ENCODE results near the gene ZNF441.
"Not testable (repeated sequence)": the region's sequence is repeated elsewhere in the genome, so short reads cannot be mapped to it uniquely, and the experiment has no call there.

ZNF441 gene

DNA sequence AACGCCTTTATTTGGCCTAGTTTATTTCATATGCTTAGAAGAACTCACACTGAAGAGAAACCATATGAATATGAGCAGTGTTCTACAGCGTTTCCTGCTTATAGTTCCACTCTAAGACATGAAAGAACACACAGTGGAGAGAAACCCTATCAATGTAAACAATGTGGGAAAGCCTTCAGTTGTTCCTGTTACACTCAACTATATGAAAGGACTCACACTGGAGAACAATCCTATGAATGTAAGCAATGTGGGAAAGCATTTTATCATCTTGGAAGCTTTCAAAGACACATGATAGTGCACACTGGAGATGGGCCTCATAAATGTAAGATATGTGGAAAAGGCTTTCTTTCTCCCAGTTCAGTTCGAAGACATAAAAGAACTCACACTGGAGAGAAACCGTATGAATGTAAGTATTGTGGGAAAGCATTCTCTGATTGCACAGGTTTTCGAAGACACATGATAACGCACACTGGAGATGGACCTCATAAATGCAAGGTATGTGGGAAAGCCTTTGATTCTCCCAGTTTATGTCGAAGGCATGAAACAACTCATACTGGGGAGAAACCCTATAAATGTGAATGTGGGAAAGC is 13.7 kb downstream of the ZNF441 start:
- DNase-seq (ENCODE audit: low spot score), result no peak

DNA sequence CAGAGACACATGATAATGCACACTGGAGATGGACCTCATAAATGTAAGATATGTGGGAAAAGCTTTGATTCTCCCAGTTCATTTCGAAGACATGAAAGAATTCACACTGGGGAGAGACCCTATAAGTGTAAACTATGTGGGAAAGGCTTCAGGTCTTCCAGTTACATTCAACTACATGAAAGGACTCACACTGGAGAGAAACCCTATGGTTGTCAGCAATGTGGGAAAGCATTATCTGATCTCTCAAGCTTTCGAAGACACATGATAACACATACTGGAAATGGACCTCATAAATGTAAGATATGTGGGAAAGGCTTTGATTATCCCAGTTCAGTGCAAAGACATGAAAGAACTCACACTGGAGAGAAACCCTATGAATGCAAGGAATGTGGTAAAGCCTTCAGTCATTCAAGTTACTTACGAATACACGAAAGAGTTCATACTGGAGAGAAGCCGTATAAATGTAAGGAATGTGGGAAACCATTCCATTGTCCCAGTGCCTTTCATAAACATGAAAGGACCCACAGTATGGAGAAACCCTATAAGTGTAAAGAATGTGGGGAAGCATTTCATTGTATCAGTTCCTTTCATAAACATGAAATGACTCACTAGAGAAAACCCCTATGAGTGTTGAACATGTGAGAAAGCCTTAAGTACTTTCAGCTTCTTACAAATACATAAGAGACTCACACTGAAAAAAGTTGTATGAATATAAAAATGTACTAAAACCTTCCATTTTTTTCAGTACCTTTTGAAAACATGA is 14.7 kb downstream of the ZNF441 start:
- no peak for DNase-seq (ENCODE audit: low spot score)

DNA sequence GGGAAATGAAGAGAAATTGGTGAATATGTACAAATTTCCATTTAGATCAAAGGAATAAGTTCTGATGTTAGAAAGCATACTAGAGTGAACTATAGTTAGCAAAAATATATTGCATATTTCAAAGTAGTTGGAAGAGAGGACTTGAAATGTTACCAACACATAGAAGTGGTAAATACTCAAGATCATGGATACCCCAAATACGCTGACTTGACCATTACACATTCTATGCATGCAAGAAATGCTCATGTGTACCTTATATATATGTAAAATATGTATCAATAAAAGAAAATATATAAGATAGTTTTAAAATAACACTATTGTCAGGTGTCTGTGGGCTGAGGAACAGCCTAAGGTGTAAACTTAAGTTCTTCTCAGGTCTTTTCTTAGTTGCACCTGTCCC is 17.0 kb downstream of the ZNF441 start:
- DNase-seq (ENCODE audit: low spot score), result no peak

DNA sequence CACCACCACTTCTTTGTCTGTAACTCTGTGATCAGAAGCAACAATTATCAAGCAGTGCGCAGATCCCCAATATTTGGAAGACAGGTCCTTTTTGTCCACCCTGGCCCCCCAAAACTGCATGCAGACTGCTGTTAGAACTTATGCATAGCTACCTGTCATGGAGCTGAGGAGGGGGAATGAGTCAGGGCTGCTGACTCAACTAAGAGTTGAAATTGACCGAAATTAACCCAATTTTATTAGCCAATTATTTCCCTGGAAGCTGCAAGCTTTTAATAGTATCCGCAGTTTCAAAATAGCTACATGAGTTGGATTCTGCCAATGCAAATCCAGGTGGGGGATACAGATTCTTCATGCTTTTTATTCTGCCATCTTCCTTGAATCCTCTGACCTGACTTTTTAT is 17.6 kb downstream of the ZNF441 start:
- DNase-seq (ENCODE audit: low spot score), result no peak

DNA sequence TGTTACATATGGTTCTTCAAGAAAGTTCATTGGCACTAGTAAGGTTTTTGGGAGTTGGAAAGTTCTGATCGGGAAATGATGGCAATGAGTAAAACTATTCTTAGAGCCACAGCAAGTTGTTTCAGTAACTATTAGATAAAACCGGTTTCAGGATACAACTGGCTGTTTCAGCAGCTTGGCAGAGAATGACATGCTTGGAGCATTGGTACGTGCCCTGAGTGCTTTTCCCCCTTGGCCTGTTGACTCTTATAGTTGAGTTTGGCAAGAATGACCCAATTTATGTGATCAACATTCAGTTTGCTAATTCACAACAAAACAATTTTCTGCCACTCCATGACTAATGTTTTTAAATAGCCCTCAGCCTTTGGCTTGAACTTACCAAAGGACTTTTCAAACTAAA is 20.7 kb downstream of the ZNF441 start:
- DNase-seq (ENCODE audit: low spot score), result no peak

DNA sequence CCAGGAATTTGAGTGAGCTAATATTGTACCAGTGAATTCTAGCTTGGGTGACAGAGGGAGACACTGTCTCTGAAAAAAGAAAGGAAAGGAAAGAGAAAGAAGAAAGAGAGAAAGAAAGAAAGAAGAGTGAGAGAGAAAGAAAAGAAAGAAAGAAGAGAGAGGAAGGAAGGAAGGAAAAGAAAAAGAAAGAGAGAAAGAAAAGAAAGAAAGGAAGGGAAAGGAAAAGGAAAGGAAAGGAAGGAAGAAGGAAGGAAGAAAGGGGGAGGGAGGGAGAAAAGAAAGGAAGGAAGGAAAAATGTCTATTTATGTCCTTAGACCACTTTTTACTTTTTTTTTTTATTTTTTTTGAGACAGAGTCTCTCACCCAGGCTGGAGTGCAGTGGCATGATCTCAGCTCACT is 26.1 kb downstream of the ZNF441 start:
- DNase-seq (ENCODE audit: low spot score), result no peak

DNA sequence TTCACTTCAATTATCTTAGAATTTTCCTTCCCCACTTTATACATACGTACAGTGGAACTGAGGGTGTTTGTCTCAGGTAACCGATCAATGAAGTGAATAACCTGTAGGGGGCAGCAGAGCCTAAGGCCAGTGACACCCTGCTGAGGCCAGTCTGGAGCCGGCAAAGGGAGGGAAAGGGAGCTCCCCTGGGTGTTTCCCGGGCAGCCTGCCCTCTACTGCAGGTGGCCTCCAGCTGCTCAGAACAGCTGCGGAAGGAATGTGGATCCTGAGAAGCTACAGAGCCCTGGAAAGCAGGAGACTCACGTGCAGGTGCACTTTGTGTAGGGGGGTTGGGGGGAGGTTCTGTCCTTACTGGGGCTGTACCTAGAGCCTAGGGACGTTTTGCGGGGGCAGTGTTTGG is 30.7 kb downstream of the ZNF441 start:
- DNase-seq (ENCODE audit: low spot score), result peak; percentile 82

DNA sequence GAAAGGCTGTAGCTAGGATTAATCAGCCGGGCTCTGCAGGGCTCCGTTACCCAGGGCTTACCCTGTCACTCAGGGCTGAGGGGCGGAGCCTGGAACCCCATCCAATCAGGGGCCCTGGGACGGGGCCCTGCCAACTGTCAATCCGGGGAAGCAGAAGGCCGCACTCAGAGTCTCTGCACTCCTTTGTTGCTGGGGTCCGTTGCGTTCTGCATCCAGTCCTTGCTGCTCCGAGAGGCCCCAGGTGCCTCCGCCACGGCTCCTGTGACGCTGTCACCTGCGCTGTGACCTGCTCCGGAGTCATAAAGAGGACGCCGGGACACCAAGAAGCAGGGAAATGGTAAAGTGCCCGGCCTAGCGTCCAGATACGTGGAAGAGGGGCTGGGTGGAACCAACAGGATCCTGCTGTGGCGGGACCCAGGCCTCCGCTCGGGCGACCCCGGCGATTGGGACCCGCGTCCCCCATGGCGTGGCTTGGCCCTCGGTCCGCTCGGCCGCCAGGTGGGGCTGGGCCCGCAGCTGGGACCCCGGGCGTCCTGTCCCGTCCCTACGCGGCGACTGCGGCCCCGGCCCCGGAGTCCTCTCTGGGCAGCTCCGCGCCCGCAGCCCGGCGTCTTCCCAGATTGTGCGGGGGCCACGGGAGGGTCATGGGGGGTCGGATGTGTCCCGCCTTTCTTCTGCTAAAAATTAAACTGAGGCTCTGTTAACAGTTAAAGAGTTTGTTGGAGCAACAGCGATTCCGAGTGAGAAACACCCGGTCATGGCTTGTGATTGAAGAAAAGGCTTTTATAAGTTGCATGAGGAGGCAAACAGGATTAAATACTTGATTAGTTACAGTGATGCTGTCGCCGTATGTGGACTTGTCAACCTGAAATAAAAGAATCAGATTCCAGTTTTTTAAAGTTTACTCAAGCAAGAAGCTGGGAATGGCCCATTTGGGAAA is 31.9 kb downstream of the ZNF441 start, which contains the start of gene ZNF491:
TSS of gene ZNF491 (plus strand) at position 133 of the 940 bp plus-strand sequence. CDS start 7,431 bp downstream, outside the sequence.
- DNase-seq (ENCODE audit: low spot score), result peak; percentile 80

DNA sequence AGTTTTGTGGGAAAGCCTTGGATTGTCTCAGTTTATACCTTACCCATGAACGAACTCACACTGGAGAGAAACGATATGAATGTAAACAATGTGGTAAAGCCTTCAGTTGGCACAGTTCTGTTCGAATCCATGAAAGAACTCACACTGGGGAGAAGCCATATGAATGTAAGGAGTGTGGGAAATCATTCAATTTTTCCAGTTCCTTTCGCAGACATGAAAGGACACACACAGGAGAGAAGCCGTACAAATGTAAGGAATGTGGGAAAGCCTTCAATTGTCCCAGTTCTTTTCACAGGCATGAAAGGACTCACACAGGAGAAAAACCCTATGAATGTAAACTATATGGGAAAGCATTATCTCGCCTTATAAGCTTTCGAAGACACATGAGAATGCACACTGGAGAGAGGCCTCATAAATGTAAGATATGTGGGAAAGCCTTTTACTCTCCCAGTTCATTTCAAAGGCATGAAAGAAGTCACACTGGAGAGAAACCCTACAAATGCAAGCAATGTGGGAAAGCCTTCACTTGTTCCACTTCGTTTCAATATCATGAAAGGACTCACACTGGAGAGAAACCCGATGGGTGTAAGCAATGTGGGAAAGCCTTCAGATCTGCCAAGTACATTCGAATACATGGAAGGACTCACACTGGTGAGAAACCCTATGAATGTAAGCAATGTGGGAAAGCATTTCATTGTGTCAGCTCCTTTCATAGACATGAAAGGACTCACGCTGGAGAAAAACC is 39.7 kb downstream of the ZNF441 start:
- no peak for DNase-seq (ENCODE audit: low spot score)

DNA sequence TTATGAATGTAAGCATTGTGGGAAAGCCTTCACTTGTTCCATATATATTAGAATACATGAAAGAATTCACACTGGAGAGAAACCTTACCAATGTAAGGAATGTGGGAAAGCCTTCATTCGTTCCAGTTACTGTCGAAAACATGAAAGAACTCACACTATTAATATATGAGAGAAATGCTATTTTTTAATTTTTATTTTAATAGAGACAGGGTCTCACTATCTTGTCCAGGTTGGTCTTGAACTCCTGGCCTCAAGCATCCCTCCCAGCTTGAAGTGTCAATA is 40.2 kb downstream of the ZNF441 start:
- DNase-seq (ENCODE audit: low spot score), result no peak

DNA sequence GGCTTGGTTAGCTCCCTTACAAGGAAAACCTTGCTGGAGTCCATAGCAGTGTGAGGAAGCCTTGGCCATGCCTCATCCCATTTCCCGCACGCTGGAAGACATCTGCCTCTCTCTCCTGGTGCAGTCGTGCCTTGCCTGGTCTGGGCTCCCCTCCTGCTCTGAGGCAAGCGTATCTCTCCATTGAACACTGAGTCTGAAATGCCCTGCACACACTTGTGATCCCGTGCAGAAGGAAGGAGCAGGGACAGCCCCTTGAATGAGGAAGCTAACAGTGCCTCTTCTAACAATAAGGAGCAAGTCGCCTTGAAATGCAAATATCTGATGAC is 46.9 kb downstream of the ZNF441 start:
- no peak for DNase-seq (ENCODE audit: low spot score)

DNA sequence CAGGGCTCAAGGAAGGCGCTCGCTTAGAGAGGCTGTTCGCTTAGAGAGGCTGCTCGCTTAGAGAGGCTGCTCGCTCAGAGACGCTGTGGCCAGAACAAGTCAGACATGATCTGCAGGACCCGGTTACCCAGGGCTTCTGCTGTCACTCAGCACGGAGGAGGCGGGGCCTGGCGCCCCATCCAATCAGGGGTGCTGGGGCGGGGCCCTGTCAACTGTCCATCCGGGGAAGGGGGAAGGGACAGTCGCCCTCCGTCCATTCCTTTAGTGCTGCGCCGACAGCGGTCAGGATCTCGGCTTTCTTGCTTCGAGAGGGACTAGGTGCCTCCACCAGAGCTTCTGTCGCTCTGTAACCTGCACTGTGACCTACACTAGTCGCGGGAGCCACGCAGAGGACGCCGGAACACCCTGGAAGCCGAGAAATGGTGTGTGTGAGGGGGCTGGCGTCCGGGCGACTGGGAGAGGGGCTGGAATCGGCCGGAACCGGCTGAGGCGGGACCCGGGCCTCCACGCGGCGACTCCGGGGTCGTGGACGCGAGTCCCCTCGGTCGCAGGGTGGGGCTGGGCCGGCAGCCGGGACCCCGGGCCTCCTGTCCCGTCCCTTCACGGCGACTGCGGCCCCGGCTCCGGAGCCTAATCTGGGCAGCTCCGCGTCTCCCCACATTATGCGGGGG is 47.4 kb downstream of the ZNF441 start, which contains the start of gene ZNF440:
TSS of gene ZNF440 (plus strand) at position 245 of the 671 bp plus-strand sequence. CDS start at position 420, 175 bp downstream.
- DNase-seq (ENCODE audit: low spot score), result peak; percentile 79

DNA sequence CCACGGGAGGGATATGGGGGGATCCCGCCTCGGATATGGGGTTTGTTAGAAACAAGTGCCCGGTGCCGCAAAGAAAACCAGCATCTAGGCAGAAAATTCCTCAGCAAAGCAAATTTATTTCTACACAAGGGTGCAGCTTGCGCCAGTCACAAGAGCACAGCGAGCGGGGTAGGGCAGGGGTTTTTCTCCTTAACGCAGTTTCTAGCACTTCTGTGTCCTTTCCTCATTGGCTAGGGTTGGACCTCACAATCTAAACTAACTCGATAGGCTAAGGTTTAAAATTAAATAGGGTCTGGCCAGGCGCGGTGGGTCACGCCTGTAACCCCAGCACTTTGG is 47.9 kb downstream of the ZNF441 start:
- no peak for DNase-seq (ENCODE audit: low spot score)

DNA sequence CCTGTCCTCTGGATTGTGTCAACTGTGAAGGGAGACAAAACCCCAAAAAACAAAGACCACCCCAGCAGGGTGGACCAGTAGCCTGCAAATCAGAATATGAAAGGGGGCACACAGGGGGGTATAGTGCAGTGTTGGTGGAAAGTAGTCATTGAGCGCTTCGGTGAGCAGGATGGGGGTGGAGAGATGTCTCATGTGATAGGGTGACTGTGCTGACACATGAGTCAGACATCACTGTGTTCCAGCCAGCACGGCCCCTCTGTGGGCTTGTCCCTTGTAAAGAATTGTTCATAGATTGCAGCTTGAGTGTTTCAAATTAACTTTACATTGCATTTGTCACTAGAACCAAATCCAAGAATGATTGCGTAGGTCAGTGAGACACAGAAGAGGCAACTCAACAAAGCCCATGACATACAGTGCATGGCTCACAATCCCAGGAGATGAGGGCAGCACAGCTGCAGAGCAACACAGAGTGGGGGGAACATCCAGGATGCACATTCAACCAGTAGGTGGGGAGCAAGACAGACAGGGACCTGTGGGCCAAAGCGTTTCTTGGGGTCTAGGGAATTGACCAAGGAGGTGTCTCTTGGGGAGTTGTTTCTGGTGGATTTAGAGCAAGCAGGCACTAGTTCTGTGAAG is 54.8 kb downstream of the ZNF441 start:
- no peak for DNase-seq (ENCODE audit: low spot score)

DNA sequence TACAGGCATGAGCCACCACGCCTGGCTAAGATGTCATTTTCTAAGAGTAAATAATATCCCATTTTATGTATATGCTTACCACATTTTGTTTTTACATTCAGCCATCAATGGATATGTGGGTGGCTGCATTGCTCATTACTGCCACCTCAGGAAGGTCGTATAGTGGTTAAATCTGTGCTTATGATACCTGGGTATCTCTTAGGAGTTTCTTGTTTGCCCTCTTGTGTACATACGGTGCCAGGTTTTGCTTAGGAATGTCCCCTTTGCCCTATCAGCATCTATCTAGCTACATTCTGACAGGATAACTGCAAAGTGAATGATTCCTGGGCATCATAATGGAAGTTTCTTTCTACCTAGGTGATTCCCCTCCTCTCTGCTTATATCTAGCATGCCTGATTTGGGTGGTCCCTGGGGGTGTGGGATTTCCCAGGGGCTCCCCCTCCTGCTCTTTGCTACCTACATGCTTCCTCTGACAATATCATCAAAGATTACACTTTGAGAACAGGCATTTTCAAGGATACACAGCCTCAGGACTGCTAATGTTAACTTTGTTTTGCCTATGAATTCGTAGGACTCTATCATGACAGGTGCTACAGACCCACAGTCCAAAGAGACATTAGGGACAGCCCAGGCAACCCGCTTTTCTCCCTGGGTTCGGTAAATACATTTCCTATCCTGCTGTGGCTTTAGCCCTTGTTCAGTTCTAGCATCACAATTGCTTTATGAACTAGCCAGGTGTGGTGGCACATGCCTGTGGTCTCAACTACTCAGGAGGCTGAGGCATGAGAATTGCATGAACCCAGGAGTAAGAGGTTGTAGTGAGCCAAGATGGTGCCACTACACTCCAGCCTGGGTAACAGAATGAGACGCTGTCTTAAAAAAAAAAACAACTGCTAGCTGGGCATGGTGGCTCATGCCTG is 62.4 kb downstream of the ZNF441 start:
- not testable (repeated sequence) for DNase-seq (ENCODE audit: low spot score)

DNA sequence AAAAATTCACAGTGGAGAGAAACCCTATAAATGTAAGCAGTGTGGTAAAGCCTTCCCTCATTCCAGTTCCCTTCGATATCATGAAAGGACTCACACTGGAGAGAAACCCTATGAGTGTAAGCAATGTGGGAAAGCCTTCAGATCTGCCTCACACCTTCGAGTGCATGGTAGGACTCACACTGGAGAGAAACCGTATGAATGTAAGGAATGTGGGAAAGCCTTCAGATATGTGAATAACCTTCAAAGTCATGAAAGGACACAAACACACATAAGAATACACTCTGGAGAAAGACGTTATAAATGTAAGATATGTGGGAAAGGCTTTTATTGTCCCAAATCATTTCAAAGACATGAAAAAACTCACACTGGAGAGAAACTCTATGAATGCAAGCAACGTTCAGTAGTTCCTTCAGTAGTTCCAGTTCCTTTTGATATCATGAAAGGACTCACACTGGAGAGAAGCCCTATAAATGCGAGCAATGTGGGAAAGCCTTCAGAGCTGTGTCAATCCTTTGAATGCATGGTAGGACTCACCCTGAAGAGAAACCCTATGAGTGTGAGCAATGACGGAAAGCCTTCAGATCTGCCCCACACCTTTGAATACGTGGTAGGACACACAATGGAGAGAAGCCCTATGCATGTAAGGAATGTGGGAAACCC is 65.6 kb downstream of the ZNF441 start:
- DNase-seq (ENCODE audit: low spot score), result no peak

DNA sequence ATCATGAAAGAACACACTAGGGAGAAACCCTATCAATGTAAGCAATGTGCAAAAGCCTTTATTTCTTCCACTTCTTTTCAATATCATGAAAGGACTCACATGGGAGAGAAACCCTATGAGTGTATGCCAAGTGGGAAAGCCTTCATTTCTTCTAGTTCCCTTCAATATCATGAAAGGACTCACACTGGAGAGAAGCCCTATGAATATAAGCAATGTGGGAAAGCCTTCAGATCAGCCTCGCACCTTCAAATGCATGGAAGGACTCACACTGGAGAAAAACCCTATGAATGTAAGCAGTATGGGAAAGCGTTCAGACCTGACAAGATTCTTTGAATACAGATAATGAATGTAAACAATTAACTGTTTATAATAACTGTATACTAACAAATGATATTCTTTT is 66.7 kb downstream of the ZNF441 start:
- DNase-seq (ENCODE audit: low spot score), result no peak
